ENCODE data around the gene KIF26B.

DNA sequence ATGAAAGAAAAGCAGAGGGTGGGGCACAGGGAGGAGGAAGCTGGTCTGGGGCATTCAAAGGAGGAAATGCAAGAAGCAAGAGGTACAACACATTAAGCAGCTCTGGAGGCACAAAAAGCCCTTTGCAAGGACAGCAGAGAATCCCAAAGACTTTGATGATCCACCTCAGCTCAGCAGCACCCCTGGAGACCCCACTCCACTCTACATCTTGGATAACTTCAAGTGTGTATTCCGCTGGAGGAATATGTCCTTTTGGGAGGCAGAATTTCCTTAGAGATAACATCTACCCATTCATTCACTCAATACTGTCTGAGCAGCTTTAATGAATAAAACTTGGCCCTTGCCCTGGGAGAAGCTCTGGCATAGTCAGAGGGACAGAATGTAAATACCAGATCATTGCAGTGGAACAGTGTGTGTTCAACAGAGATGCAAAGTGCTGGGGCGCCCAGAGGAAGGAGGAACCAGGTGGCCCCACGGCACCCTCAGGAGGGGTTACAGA, 599.7 kb downstream of the KIF26B start:
- TF ChIP-seq ZFP3 (CRISPR knock-in tag; IDR thresholded peaks at IDR 0.05) (no peak), TCF4 (CRISPR knock-in tag; IDR thresholded peaks at IDR 0.05; ENCODE audit: borderline replicate concordance) (no peak), ZNF8 (CRISPR knock-in tag; IDR thresholded peaks at IDR 0.05) (no peak), BACH2 (CRISPR knock-in tag; IDR thresholded peaks at IDR 0.05; ENCODE audit: borderline replicate concordance) (no peak), RARB (CRISPR knock-in tag; IDR thresholded peaks at IDR 0.05) (no peak), ARNTL (CRISPR knock-in tag; IDR thresholded peaks at IDR 0.05; ENCODE audit: borderline replicate concordance, low read depth) (no peak), ESRRG (CRISPR knock-in tag; IDR thresholded peaks at IDR 0.05) (no peak), PATZ1 (CRISPR knock-in tag; IDR thresholded peaks at IDR 0.05; ENCODE audit: borderline replicate concordance) (no peak), TOX (CRISPR knock-in tag; IDR thresholded peaks at IDR 0.05; ENCODE audit: borderline replicate concordance) (no peak)
- TF ChIP-seq, protein P1, sequence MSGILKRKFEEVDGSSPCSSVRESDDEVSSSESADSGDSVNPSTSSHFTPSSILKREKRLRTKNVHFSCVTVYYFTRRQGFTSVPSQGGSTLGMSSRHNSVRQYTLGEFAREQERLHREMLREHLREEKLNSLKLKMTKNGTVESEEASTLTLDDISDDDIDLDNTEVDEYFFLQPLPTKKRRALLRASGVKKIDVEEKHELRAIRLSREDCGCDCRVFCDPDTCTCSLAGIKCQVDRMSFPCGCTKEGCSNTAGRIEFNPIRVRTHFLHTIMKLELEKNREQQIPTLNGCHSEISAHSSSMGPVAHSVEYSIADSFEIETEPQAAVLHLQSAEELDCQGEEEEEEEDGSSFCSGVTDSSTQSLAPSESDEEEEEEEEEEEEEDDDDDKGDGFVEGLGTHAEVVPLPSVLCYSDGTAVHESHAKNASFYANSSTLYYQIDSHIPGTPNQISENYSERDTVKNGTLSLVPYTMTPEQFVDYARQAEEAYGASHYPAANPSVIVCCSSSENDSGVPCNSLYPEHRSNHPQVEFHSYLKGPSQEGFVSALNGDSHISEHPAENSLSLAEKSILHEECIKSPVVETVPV (CRISPR knock-in tag; IDR thresholded peaks at IDR 0.05): no peak
- TF ChIP-seq, protein P2, sequence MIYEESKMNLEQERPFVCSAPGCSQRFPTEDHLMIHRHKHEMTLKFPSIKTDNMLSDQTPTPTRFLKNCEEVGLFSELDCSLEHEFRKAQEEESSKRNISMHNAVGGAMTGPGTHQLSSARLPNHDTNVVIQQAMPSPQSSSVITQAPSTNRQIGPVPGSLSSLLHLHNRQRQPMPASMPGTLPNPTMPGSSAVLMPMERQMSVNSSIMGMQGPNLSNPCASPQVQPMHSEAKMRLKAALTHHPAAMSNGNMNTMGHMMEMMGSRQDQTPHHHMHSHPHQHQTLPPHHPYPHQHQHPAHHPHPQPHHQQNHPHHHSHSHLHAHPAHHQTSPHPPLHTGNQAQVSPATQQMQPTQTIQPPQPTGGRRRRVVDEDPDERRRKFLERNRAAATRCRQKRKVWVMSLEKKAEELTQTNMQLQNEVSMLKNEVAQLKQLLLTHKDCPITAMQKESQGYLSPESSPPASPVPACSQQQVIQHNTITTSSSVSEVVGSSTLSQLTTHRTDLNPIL (CRISPR knock-in tag; IDR thresholded peaks at IDR 0.05; ENCODE audit: low read depth): no peak

All from SK-N-SH treated with all-trans-retinoic acid at 6 μM for 48 hours (cell line).